ENCODE data around the gene BMX.

Gene BMX

GRCh38 chrX:15509845-15510244 lies 9.2 kb downstream of the BMX start:
- no peak for DNase-seq

GRCh38 chrX:15511563-15511962 lies 11.0 kb downstream of the BMX start:
- no peak for DNase-seq

GRCh38 chrX:15512401-15512965 lies 11.9 kb downstream of the BMX start:
- peak; percentile 4 for DNase-seq

GRCh38 chrX:15514279-15514678 lies 13.7 kb downstream of the BMX start:
- no peak for DNase-seq

GRCh38 chrX:15515931-15516330 lies 15.3 kb downstream of the BMX start:
- DNase-seq: no peak

- DNase-seq: no peak
Observed at GRCh38 chrX:15522464-15522863, 21.9 kb downstream of the BMX start.

GRCh38 chrX:15523088-15523487 lies 22.5 kb downstream of the BMX start:
- DNase-seq: no peak

- peak; percentile 6 for DNase-seq
Observed at GRCh38 chrX:15524417-15524816, 23.8 kb downstream of the BMX start.

- DNase-seq: no peak
Observed at GRCh38 chrX:15525664-15526416, 25.2 kb downstream of the BMX start.

- DNase-seq: no peak
Observed at GRCh38 chrX:15529165-15529564, 28.6 kb downstream of the BMX start.

- DNase-seq: no peak
Observed at GRCh38 chrX:15530318-15530717, 29.7 kb downstream of the BMX start.

GRCh38 chrX:15546745-15547144 lies 46.1 kb downstream of the BMX start:
- DNase-seq: no peak

GRCh38 chrX:15547356-15547755 lies 46.7 kb downstream of the BMX start:
- no peak for DNase-seq

- DNase-seq: no peak
Observed at GRCh38 chrX:15549189-15550012, 48.8 kb downstream of the BMX start.

GRCh38 chrX:15559227-15559626 lies 58.6 kb downstream of the BMX start:
- DNase-seq: no peak

GRCh38 chrX:15560924-15561323 lies 60.3 kb downstream of the BMX start:
- no peak for DNase-seq

- DNase-seq: no peak
Observed at GRCh38 chrX:15563056-15563455, 62.4 kb downstream of the BMX start.

- DNase-seq: peak; percentile 43
Observed at GRCh38 chrX:15564981-15565579, 64.5 kb downstream of the BMX start.

- no peak for DNase-seq
Observed at GRCh38 chrX:15566244-15566643, 65.6 kb downstream of the BMX start.

GRCh38 chrX:15567267-15567666 lies 66.7 kb downstream of the BMX start:
- no peak for DNase-seq

- DNase-seq: no peak
Observed at GRCh38 chrX:15567886-15568616, 67.4 kb downstream of the BMX start.

GRCh38 chrX:15570145-15570544 lies 69.5 kb downstream of the BMX start:
- no peak for DNase-seq

- no peak for DNase-seq
Observed at GRCh38 chrX:15574017-15574416, 73.4 kb downstream of the BMX start.
